Measurements from ENCODE around the gene PCSK4.

The PCSK4 gene

DNA sequence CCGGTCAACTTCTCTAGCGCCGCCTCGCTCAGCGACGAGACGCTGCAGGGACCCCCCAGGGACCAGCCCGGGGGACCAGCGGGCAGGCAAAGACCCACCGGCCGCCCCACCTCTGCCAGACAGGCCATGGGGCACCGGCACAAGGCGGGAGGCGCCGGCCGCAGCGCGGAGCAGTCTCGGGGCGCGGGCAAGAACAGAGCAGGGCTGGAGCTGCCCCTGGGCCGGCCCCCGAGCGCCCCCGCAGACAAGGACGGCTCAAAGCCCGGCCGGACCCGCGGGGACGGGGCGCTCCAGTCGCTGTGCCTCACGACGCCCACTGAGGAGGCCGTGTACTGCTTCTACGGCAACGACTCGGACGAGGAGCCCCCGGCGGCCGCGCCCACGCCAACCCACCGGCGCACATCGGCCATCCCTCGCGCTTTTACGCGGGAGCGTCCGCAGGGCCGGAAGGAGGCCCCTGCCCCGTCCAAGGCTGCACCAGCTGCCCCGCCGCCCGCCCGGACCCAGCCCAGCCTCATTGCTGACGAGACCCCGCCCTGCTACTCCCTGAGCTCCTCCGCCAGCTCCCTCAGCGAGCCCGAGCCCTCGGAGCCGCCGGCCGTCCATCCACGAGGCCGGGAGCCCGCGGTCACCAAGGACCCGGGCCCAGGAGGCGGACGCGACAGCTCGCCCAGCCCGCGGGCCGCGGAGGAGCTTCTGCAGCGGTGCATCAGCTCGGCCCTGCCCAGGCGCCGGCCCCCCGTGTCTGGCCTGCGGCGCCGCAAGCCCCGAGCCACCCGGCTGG, 22.5 kb downstream of the PCSK4 start:
- CTCF ChIA-PET, result no interaction called here

GRCh38 chr19:1467215-1467489, 23.0 kb downstream of the PCSK4 start:
- CTCF ChIA-PET, result no interaction called here
- TF ChIP-seq, protein P1, sequence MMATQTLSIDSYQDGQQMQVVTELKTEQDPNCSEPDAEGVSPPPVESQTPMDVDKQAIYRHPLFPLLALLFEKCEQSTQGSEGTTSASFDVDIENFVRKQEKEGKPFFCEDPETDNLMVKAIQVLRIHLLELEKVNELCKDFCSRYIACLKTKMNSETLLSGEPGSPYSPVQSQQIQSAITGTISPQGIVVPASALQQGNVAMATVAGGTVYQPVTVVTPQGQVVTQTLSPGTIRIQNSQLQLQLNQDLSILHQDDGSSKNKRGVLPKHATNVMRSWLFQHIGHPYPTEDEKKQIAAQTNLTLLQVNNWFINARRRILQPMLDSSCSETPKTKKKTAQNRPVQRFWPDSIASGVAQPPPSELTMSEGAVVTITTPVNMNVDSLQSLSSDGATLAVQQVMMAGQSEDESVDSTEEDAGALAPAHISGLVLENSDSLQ (IDR thresholded peaks at IDR 0.05), result no peak
- TF ChIP-seq HDGF (IDR thresholded peaks at IDR 0.05; ENCODE audit: borderline replicate concordance) (no peak), ELF4 (IDR thresholded peaks at IDR 0.05) (no peak), SP1 (IDR thresholded peaks at IDR 0.05) (no peak), FOXA1 (IDR thresholded peaks at IDR 0.05) (no peak), NFRKB (IDR thresholded peaks at IDR 0.05) (no peak), L3MBTL2 (conservative IDR thresholded peaks at IDR 0.05) (no peak), ZNF384 (IDR thresholded peaks at IDR 0.05) (no peak), SUZ12 (IDR thresholded peaks at IDR 0.05) (no peak), FOXK2 (IDR thresholded peaks at IDR 0.05) (no peak), CTBP1 (IDR thresholded peaks at IDR 0.05; ENCODE audit: borderline replicate concordance) (no peak), BHLHE40 (IDR thresholded peaks at IDR 0.05; ENCODE audit: borderline replicate concordance) (no peak), TARDBP (IDR thresholded peaks at IDR 0.05) (no peak), FOXM1 (IDR thresholded peaks at IDR 0.05; ENCODE audit: borderline replicate concordance) (no peak)
- POLR2A ChIA-PET, result no interaction called here
- no peak for DNase-seq (ENCODE audit: extremely low spot score)

More for the DNA sequence above, 22.5 kb downstream of the PCSK4 start:
- DNase-seq (ENCODE audit: extremely low spot score), result no peak
- POLR2A ChIA-PET, result no interaction called here
- TF ChIP-seq FOXA1 (IDR thresholded peaks at IDR 0.05) (no peak), ARNT (IDR thresholded peaks at IDR 0.05) (no peak)

DNA sequence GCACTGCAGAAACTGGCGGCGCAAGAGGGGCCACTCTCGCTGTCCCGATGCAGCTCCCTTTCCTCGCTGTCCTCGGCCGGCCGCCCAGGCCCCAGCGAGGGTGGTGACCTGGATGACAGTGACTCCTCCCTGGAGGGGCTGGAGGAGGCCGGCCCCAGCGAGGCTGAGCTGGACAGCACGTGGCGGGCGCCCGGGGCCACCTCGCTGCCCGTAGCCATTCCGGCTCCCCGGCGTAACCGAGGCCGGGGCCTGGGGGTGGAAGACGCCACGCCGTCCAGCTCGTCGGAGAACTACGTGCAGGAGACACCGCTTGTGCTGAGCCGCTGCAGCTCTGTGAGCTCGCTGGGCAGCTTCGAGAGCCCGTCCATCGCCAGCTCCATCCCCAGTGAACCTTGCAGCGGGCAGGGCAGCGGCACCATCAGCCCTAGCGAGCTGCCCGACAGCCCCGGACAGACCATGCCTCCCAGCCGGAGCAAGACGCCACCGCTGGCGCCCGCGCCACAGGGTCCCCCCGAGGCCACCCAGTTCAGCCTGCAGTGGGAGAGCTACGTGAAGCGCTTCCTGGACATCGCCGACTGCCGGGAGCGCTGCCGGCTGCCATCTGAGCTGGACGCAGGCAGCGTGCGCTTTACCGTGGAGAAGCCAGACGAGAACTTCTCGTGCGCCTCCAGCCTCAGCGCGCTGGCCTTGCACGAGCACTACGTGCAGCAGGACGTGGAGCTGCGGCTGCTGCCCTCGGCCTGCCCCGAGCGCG, 23.5 kb downstream of the PCSK4 start:
- DNase-seq (ENCODE audit: extremely low spot score), result no peak
- TF ChIP-seq, protein P1 (IDR thresholded peaks at IDR 0.05), result no peak
- TF ChIP-seq ZNF384 (IDR thresholded peaks at IDR 0.05) (no peak), CTBP1 (IDR thresholded peaks at IDR 0.05; ENCODE audit: borderline replicate concordance) (no peak), LEF1 (IDR thresholded peaks at IDR 0.05; ENCODE audit: borderline replicate concordance) (no peak), FOXK2 (IDR thresholded peaks at IDR 0.05) (no peak), ARNT (IDR thresholded peaks at IDR 0.05) (no peak)
- POLR2A ChIA-PET, result interaction anchor here (0.8 to 1.1 kb wide), 3 partner anchors 11 to 198 kb away, joined by 3 to 4 read pairs (median 3); partner anchors contain the start of gene CIRBP
- CTCF ChIA-PET, result no interaction called here

GRCh38 chr19:1466018-1466460, 24.1 kb downstream of the PCSK4 start:
- no peak for TF ChIP-seq CTBP1 (IDR thresholded peaks at IDR 0.05; ENCODE audit: borderline replicate concordance)
- TF ChIP-seq FOXM1 (IDR thresholded peaks at IDR 0.05; ENCODE audit: borderline replicate concordance), result no peak
- TF ChIP-seq NFRKB (IDR thresholded peaks at IDR 0.05), result no peak
- no peak for TF ChIP-seq TARDBP (IDR thresholded peaks at IDR 0.05)
- TF ChIP-seq ZNF384 (IDR thresholded peaks at IDR 0.05), result no peak
- no peak for TF ChIP-seq SP1 (IDR thresholded peaks at IDR 0.05)
- TF ChIP-seq ARNT (IDR thresholded peaks at IDR 0.05), result no peak
- no peak for TF ChIP-seq FOXA1 (IDR thresholded peaks at IDR 0.05)
- TF ChIP-seq, protein P1 (IDR thresholded peaks at IDR 0.05), result no peak
- TF ChIP-seq FOXK2 (IDR thresholded peaks at IDR 0.05), result no peak
- no peak for TF ChIP-seq SUZ12 (IDR thresholded peaks at IDR 0.05)
- no peak for TF ChIP-seq LEF1 (IDR thresholded peaks at IDR 0.05; ENCODE audit: borderline replicate concordance)
- no peak for TF ChIP-seq ELF4 (IDR thresholded peaks at IDR 0.05)
- TF ChIP-seq L3MBTL2 (conservative IDR thresholded peaks at IDR 0.05), result no peak
- no peak for TF ChIP-seq HDGF (IDR thresholded peaks at IDR 0.05; ENCODE audit: borderline replicate concordance)
- no peak for TF ChIP-seq BHLHE40 (IDR thresholded peaks at IDR 0.05; ENCODE audit: borderline replicate concordance)
- CTCF ChIA-PET, result no interaction called here
- DNase-seq (ENCODE audit: extremely low spot score), result no peak
- POLR2A ChIA-PET, result interaction anchor here (0.8 to 1.1 kb wide), 3 partner anchors 11 to 197 kb away, joined by 3 to 4 read pairs (median 3); partner anchors contain the start of gene CIRBP

DNA sequence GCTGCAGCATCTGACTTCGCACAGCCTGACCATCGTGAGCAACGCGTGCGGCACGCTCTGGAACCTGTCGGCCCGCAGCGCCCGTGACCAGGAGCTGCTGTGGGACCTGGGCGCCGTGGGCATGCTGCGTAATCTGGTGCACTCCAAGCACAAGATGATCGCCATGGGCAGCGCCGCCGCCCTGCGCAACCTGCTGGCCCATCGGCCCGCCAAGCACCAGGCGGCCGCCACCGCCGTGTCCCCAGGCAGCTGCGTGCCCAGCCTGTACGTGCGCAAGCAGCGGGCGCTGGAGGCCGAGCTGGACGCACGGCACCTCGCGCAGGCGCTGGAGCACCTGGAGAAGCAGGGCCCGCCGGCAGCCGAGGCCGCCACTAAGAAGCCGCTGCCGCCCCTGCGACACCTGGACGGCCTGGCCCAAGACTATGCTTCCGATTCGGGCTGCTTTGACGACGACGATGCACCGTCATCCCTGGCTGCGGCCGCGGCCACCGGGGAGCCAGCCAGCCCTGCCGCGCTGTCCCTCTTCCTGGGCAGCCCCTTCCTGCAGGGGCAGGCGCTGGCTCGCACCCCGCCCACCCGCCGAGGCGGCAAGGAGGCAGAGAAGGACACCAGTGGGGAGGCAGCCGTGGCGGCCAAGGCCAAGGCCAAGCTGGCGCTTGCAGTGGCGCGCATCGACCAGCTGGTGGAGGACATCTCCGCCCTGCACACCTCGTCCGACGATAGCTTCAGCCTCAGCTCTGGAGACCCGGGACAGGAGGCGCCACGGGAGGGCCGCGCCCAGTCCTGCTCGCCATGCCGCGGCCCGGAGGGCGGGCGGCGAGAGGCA, 24.7 kb downstream of the PCSK4 start:
- no peak for DNase-seq (ENCODE audit: extremely low spot score)
- no peak for TF ChIP-seq FOXM1 (IDR thresholded peaks at IDR 0.05; ENCODE audit: borderline replicate concordance)
- TF ChIP-seq ARNT (IDR thresholded peaks at IDR 0.05), result no peak
- no peak for TF ChIP-seq CTBP1 (IDR thresholded peaks at IDR 0.05; ENCODE audit: borderline replicate concordance)
- TF ChIP-seq L3MBTL2 (conservative IDR thresholded peaks at IDR 0.05), result no peak
- TF ChIP-seq TARDBP (IDR thresholded peaks at IDR 0.05), result no peak
- TF ChIP-seq, protein P1 (IDR thresholded peaks at IDR 0.05), result no peak
- TF ChIP-seq SP1 (IDR thresholded peaks at IDR 0.05), result no peak
- TF ChIP-seq FOXA1 (IDR thresholded peaks at IDR 0.05), result no peak
- TF ChIP-seq BHLHE40 (IDR thresholded peaks at IDR 0.05; ENCODE audit: borderline replicate concordance), result no peak
- TF ChIP-seq SUZ12 (IDR thresholded peaks at IDR 0.05), result no peak
- TF ChIP-seq LEF1 (IDR thresholded peaks at IDR 0.05; ENCODE audit: borderline replicate concordance), result no peak
- no peak for TF ChIP-seq HDGF (IDR thresholded peaks at IDR 0.05; ENCODE audit: borderline replicate concordance)
- TF ChIP-seq ELF4 (IDR thresholded peaks at IDR 0.05), result no peak
- no peak for TF ChIP-seq FOXK2 (IDR thresholded peaks at IDR 0.05)
- no peak for TF ChIP-seq NFRKB (IDR thresholded peaks at IDR 0.05)
- CTCF ChIA-PET, result no interaction called here
- POLR2A ChIA-PET, result interaction anchor here (1.1 kb wide), 2 partner anchors 20 to 197 kb away, joined by 3 to 4 read pairs; partner anchors contain the start of gene CIRBP
